ENCODE results near the gene TDRD12. TPM values are rescaled to one million over a fixed set of nuclear protein-coding genes. Genes with fewer than 3 reads are reported as not detected.
"Not testable (repeated sequence)": the region's sequence is repeated elsewhere in the genome, so short reads cannot be mapped to it uniquely, and the experiment has no call there.

TDRD12 gene
- total and polyA plus RNA-seq, 4 donors: under 0.01 to 0.23 (median 0.02) TPM; not detected in 1

DNA sequence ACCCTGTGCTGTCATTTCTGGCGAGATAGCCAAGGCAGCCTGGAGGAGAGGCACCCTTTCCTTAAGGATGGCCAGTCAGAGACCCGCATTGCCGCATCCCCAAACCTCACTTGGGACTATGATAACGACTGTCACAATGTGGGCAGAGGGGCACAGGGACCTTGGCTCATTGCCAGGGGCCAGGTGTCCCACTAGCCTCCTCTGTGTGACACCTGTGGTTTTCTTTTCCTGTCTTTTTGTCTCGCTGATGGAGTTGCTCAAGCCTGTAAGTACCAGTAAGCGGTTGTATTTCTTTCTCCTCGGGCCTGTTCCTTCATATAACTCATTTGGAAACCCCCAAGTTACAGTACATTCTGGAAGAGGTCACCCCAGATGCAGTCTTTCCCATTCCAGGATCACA is 59.5 kb downstream of the TDRD12 start:
- Histone ChIP-seq H3K27ac (ENCODE audit: low read depth in 1 of 2, low read length in 2 of 2) (no peak overlapping the region), H3K36me3 (ENCODE audit: control insufficient read depth in 4 of 4, insufficient read depth in 3 of 4, low read depth in 1 of 4, low read length in 3 of 4) (no peaks in the 10 kb centered on the region), H3K9me3 (ENCODE audit: control insufficient read depth in 4 of 4, low read length in 3 of 4) (peaks cover 0 to 3% (median 0%) of the 10 kb centered on the region in 4 donors), H3K4me3 (ENCODE audit: low read depth in 1 of 3, low read length in 3 of 3) (no peak overlapping the region), H3K4me1 (ENCODE audit: control insufficient read depth in 4 of 4, insufficient read depth in 4 of 4, low read length in 3 of 4) (no peaks in the 10 kb centered on the region), H3K9ac (ENCODE audit: low read depth in 1 of 2, low read length in 2 of 2) (no peak overlapping the region), H3K27me3 (ENCODE audit: control insufficient read depth in 4 of 4, insufficient read depth in 4 of 4, low read length in 3 of 4) (no peaks in the 10 kb centered on the region)
- 85% methylated on average over 7 of the region's 7 CpGs for WGBS
- no peak for TF ChIP-seq SP1 (IDR thresholded peaks at IDR 0.05)
- no peak for TF ChIP-seq NR2F2 (IDR thresholded peaks at IDR 0.05)
- no peak for TF ChIP-seq FOXA2 (IDR thresholded peaks at IDR 0.05)
- TF ChIP-seq EGR1 (IDR thresholded peaks at IDR 0.05; ENCODE audit: low read depth in 2 of 2): no peak
- TF ChIP-seq HNF4G (IDR thresholded peaks at IDR 0.05): no peak
- DNase-seq (ENCODE audit: low spot score): no peak

DNA sequence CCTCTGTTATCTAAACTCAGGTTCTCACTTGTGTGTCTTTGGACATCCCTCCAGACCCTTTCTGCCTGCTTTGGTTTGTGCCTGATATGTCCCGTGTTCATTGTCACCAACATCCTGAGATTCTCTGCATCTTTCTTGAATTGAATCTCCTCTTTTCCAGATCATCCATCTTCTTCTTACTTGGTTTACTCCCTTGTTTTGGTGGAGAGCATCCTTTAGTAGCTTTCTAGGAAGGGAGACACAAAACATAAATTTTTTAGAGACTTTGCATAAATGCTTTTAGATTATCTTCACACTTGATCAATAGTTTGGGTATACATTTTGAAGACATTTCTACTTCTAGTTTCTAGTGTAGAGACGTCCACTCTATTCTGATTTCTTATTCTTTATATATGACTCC is 61.7 kb downstream of the TDRD12 start:
- no peak for DNase-seq (ENCODE audit: low spot score)
- no peaks in the 10 kb centered on the region for H3K36me3 ChIP-seq (ENCODE audit: control insufficient read depth in 4 of 4, insufficient read depth in 3 of 4, low read depth in 1 of 4, low read length in 3 of 4)
- H3K9ac ChIP-seq (ENCODE audit: low read depth in 1 of 2, low read length in 2 of 2): no peak overlapping the region
- no peak overlapping the region for H3K4me3 ChIP-seq (ENCODE audit: low read depth in 1 of 3, low read length in 3 of 3)
- WGBS: 90% methylated on average over 2 of the region's 2 CpGs
- H3K27ac ChIP-seq (ENCODE audit: low read depth in 1 of 2, low read length in 2 of 2): no peak overlapping the region
- H3K4me1 ChIP-seq (ENCODE audit: control insufficient read depth in 4 of 4, insufficient read depth in 4 of 4, low read length in 3 of 4): no peaks in the 10 kb centered on the region
- no peak for TF ChIP-seq RAD21 (IDR thresholded peaks at IDR 0.05)
- TF ChIP-seq HNF4G (IDR thresholded peaks at IDR 0.05): no peak
- TF ChIP-seq GABPA (IDR thresholded peaks at IDR 0.05 in 1 of 2, conservative IDR thresholded peaks at IDR 0.05 in 1 of 2): no peak
- no peak for TF ChIP-seq YY1 (IDR thresholded peaks at IDR 0.05)
- no peak for TF ChIP-seq FOXA2 (IDR thresholded peaks at IDR 0.05)
- TF ChIP-seq, protein P1, sequence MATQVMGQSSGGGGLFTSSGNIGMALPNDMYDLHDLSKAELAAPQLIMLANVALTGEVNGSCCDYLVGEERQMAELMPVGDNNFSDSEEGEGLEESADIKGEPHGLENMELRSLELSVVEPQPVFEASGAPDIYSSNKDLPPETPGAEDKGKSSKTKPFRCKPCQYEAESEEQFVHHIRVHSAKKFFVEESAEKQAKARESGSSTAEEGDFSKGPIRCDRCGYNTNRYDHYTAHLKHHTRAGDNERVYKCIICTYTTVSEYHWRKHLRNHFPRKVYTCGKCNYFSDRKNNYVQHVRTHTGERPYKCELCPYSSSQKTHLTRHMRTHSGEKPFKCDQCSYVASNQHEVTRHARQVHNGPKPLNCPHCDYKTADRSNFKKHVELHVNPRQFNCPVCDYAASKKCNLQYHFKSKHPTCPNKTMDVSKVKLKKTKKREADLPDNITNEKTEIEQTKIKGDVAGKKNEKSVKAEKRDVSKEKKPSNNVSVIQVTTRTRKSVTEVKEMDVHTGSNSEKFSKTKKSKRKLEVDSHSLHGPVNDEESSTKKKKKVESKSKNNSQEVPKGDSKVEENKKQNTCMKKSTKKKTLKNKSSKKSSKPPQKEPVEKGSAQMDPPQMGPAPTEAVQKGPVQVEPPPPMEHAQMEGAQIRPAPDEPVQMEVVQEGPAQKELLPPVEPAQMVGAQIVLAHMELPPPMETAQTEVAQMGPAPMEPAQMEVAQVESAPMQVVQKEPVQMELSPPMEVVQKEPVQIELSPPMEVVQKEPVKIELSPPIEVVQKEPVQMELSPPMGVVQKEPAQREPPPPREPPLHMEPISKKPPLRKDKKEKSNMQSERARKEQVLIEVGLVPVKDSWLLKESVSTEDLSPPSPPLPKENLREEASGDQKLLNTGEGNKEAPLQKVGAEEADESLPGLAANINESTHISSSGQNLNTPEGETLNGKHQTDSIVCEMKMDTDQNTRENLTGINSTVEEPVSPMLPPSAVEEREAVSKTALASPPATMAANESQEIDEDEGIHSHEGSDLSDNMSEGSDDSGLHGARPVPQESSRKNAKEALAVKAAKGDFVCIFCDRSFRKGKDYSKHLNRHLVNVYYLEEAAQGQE (IDR thresholded peaks at IDR 0.05): no peak
- no peak for TF ChIP-seq JUND (IDR thresholded peaks at IDR 0.05)
- TF ChIP-seq NR2F2 (IDR thresholded peaks at IDR 0.05): no peak
- TF ChIP-seq MAX (IDR thresholded peaks at IDR 0.05): no peak
- no peak for TF ChIP-seq TAF1 (conservative IDR thresholded peaks at IDR 0.05)
- TF ChIP-seq HNF4A (conservative IDR thresholded peaks at IDR 0.05): no peak
- TF ChIP-seq RXRA (IDR thresholded peaks at IDR 0.05): no peak
- no peak for TF ChIP-seq FOXA1 (IDR thresholded peaks at IDR 0.05)
- TF ChIP-seq, protein P2, sequence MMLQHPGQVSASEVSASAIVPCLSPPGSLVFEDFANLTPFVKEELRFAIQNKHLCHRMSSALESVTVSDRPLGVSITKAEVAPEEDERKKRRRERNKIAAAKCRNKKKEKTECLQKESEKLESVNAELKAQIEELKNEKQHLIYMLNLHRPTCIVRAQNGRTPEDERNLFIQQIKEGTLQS (IDR thresholded peaks at IDR 0.05): no peak
- no peak for TF ChIP-seq EGR1 (IDR thresholded peaks at IDR 0.05; ENCODE audit: low read depth in 2 of 2)
- TF ChIP-seq, protein P3, sequence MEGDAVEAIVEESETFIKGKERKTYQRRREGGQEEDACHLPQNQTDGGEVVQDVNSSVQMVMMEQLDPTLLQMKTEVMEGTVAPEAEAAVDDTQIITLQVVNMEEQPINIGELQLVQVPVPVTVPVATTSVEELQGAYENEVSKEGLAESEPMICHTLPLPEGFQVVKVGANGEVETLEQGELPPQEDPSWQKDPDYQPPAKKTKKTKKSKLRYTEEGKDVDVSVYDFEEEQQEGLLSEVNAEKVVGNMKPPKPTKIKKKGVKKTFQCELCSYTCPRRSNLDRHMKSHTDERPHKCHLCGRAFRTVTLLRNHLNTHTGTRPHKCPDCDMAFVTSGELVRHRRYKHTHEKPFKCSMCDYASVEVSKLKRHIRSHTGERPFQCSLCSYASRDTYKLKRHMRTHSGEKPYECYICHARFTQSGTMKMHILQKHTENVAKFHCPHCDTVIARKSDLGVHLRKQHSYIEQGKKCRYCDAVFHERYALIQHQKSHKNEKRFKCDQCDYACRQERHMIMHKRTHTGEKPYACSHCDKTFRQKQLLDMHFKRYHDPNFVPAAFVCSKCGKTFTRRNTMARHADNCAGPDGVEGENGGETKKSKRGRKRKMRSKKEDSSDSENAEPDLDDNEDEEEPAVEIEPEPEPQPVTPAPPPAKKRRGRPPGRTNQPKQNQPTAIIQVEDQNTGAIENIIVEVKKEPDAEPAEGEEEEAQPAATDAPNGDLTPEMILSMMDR (IDR thresholded peaks at IDR 0.05; ENCODE audit: low read depth, low read length, missing input control): no peak
- peaks cover 0 to 3% (median 0%) of the 10 kb centered on the region in 4 donors for H3K9me3 ChIP-seq (ENCODE audit: control insufficient read depth in 4 of 4, low read length in 3 of 4)
- H3K27me3 ChIP-seq (ENCODE audit: control insufficient read depth in 4 of 4, insufficient read depth in 4 of 4, low read length in 3 of 4): no peaks in the 10 kb centered on the region

- not testable (repeated sequence) for H3K27me3 ChIP-seq (ENCODE audit: control insufficient read depth in 4 of 4, insufficient read depth in 4 of 4, low read length in 3 of 4); H3K9ac ChIP-seq (ENCODE audit: low read depth in 1 of 2, low read length in 2 of 2); H3K4me1 ChIP-seq (ENCODE audit: control insufficient read depth in 4 of 4, insufficient read depth in 4 of 4, low read length in 3 of 4); H3K27ac ChIP-seq (ENCODE audit: low read depth in 1 of 2, low read length in 2 of 2); DNase-seq (ENCODE audit: low spot score); H3K9me3 ChIP-seq (ENCODE audit: control insufficient read depth in 4 of 4, low read length in 3 of 4); H3K4me3 ChIP-seq (ENCODE audit: low read depth in 1 of 3, low read length in 3 of 3); H3K36me3 ChIP-seq (ENCODE audit: control insufficient read depth in 4 of 4, insufficient read depth in 3 of 4, low read depth in 1 of 4, low read length in 3 of 4)
- WGBS: 100% methylated on average over 1 of the region's 1 CpG
Measured at GRCh38 chr19:32782089-32782488, 62.5 kb downstream of the TDRD12 start.

GRCh38 chr19:32787161-32787813 is 67.7 kb downstream of the TDRD12 start:
- 52% methylated on average over 12 of the region's 12 CpGs for WGBS
- not testable (repeated sequence) for H3K4me1 ChIP-seq (ENCODE audit: control insufficient read depth in 4 of 4, insufficient read depth in 4 of 4, low read length in 3 of 4); DNase-seq (ENCODE audit: low spot score)

More at GRCh38 chr19:32787161-32787813, 67.7 kb downstream of the TDRD12 start:
- H3K9me3 ChIP-seq (ENCODE audit: control insufficient read depth in 4 of 4, low read length in 3 of 4); H3K9ac ChIP-seq (ENCODE audit: low read depth in 1 of 2, low read length in 2 of 2); H3K27me3 ChIP-seq (ENCODE audit: control insufficient read depth in 4 of 4, insufficient read depth in 4 of 4, low read length in 3 of 4); H3K36me3 ChIP-seq (ENCODE audit: control insufficient read depth in 4 of 4, insufficient read depth in 3 of 4, low read depth in 1 of 4, low read length in 3 of 4); H3K4me3 ChIP-seq (ENCODE audit: low read depth in 1 of 3, low read length in 3 of 3); H3K27ac ChIP-seq (ENCODE audit: low read depth in 1 of 2, low read length in 2 of 2): not testable (repeated sequence)

Data from liver (tissue), 9 donors.